ENCODE results near the gene NCF2.

GRCh38 chr1:183612407-183612806, 22.1 kb upstream of the NCF2 start:
- TF ChIP-seq, protein P1, sequence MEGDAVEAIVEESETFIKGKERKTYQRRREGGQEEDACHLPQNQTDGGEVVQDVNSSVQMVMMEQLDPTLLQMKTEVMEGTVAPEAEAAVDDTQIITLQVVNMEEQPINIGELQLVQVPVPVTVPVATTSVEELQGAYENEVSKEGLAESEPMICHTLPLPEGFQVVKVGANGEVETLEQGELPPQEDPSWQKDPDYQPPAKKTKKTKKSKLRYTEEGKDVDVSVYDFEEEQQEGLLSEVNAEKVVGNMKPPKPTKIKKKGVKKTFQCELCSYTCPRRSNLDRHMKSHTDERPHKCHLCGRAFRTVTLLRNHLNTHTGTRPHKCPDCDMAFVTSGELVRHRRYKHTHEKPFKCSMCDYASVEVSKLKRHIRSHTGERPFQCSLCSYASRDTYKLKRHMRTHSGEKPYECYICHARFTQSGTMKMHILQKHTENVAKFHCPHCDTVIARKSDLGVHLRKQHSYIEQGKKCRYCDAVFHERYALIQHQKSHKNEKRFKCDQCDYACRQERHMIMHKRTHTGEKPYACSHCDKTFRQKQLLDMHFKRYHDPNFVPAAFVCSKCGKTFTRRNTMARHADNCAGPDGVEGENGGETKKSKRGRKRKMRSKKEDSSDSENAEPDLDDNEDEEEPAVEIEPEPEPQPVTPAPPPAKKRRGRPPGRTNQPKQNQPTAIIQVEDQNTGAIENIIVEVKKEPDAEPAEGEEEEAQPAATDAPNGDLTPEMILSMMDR (conservative IDR thresholded peaks at IDR 0.05; ENCODE audit: low read depth, low read length) = no peak
- TF ChIP-seq EZH2 (IDR thresholded peaks at IDR 0.05; ENCODE audit: low read length, unreplicated experiment) (no peak), EZH2phosphoT487 (IDR thresholded peaks at IDR 0.05; ENCODE audit: borderline replicate concordance, low read length) (no peak)

All from PC-3 (cell line).